GM12878 (cell line): ENCODE results near the gene DNAH9.

Experiments used
- TAF1 ChIP-seq: IDR thresholded peaks from 2 replicates; pipeline ENCODE4 v1.6.1; 2011; ENCODE audit warnings: mild to moderate bottlenecking, low read depth, low read length, borderline replicate concordance
- TF ChIP-seq, protein P1 (sequence below), 3 experiments: IDR thresholded peaks in 2 of 3; conservative IDR thresholded peaks in 1 of 3; 2 replicates each; pipeline ENCODE4 v1.5.1; 2011; ENCODE audit warnings: low read depth in 3 of 3, low read length in 3 of 3, mild to moderate bottlenecking in 3 of 3, control low read depth in 2 of 3, moderate library complexity in 2 of 3, inconsistent platforms in 1 of 3, mixed read lengths in 1 of 3; ENCODE audit not compliant: control insufficient read depth in 2 of 3, insufficient read depth in 1 of 3; ENCODE audit errors: extremely low read depth in 1 of 3

DNA sequence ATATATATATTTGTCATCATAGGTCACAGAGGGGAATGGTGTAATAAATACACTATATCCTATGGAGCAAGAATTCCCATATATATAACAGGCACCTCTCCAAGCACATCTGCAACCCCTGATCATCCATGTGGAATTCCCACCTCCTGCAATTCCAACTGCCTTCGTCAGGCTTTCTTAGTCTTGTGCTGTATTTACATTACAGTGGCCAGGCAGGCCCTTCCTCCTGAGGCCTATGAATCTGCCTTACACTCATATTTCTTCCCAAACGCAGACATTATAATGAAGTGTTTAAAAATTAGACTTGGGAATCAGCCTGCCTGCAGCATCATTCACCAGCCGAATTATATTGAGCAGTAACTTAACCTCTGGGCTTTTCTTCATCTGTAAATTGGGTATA lies 19.3 kb upstream of the DNAH9 start:
- TF ChIP-seq, protein P1, sequence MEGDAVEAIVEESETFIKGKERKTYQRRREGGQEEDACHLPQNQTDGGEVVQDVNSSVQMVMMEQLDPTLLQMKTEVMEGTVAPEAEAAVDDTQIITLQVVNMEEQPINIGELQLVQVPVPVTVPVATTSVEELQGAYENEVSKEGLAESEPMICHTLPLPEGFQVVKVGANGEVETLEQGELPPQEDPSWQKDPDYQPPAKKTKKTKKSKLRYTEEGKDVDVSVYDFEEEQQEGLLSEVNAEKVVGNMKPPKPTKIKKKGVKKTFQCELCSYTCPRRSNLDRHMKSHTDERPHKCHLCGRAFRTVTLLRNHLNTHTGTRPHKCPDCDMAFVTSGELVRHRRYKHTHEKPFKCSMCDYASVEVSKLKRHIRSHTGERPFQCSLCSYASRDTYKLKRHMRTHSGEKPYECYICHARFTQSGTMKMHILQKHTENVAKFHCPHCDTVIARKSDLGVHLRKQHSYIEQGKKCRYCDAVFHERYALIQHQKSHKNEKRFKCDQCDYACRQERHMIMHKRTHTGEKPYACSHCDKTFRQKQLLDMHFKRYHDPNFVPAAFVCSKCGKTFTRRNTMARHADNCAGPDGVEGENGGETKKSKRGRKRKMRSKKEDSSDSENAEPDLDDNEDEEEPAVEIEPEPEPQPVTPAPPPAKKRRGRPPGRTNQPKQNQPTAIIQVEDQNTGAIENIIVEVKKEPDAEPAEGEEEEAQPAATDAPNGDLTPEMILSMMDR (IDR thresholded peaks at IDR 0.05 in 2 of 3, conservative IDR thresholded peaks at IDR 0.05 in 1 of 3; ENCODE audit: control insufficient read depth in 2 of 3, extremely low read depth in 1 of 3, insufficient read depth in 1 of 3, low read depth in 3 of 3, low read length in 3 of 3): no peak
- no peak for TF ChIP-seq TAF1
